Measurements from ENCODE around the gene USF1.
A peak's percentile ranks its signal among the peaks of the same experiment; 100 is the strongest.

The USF1 gene

DNA sequence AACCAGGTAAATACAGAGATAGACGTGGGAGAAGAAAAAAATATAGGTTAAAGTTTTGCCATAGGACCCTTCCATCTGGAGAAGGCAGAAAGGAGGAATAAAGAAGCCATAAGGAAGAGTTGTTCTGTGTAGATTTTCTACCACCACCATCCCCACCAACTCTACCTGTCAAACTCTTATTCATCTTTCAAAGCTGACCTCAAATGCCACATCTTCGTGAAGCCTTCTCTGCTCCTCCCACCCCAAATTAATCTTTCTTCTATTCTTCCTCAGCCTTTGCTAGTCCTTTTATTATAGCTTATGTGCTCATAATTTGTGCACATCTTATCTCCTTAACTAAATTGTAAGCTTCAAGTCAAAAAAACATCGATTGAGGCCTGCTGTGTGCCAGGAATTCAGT lies 44.8 kb upstream of the USF1 start:
- TF ChIP-seq, protein P1, sequence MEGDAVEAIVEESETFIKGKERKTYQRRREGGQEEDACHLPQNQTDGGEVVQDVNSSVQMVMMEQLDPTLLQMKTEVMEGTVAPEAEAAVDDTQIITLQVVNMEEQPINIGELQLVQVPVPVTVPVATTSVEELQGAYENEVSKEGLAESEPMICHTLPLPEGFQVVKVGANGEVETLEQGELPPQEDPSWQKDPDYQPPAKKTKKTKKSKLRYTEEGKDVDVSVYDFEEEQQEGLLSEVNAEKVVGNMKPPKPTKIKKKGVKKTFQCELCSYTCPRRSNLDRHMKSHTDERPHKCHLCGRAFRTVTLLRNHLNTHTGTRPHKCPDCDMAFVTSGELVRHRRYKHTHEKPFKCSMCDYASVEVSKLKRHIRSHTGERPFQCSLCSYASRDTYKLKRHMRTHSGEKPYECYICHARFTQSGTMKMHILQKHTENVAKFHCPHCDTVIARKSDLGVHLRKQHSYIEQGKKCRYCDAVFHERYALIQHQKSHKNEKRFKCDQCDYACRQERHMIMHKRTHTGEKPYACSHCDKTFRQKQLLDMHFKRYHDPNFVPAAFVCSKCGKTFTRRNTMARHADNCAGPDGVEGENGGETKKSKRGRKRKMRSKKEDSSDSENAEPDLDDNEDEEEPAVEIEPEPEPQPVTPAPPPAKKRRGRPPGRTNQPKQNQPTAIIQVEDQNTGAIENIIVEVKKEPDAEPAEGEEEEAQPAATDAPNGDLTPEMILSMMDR (conservative IDR thresholded peaks at IDR 0.05; ENCODE audit: control insufficient read depth, insufficient read depth, low read depth, low read length), result no peak
- no peak overlapping the region for H3K4me3 ChIP-seq (ENCODE audit: control insufficient read depth, low read depth, low read length)
- no peak for DNase-seq (ENCODE audit: low read depth)

DNA sequence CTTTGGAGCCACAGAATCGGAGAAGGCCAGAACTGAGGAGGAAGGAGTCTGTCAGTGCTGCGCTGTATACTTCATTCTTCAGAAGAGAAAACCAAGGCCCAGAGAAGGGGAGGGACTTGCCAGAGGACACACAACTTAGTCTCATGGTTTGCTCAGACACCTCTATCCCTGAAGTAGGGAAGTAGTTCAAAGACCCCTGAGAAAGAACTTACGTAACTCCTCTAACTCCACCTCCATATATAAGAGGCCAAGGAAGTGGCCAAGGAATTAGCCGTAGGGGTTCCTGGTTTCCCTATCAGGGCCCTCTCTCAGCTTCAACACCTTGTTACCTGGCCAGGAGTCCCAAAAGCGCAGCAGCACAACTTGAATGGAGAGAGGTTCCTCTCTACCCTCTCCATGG lies 44.2 kb upstream of the USF1 start:
- TF ChIP-seq, protein P1 (conservative IDR thresholded peaks at IDR 0.05; ENCODE audit: control insufficient read depth, insufficient read depth, low read depth, low read length), result no peak
- no peak overlapping the region for H3K4me3 ChIP-seq (ENCODE audit: control insufficient read depth, low read depth, low read length)
- no peak for DNase-seq (ENCODE audit: low read depth)

DNA sequence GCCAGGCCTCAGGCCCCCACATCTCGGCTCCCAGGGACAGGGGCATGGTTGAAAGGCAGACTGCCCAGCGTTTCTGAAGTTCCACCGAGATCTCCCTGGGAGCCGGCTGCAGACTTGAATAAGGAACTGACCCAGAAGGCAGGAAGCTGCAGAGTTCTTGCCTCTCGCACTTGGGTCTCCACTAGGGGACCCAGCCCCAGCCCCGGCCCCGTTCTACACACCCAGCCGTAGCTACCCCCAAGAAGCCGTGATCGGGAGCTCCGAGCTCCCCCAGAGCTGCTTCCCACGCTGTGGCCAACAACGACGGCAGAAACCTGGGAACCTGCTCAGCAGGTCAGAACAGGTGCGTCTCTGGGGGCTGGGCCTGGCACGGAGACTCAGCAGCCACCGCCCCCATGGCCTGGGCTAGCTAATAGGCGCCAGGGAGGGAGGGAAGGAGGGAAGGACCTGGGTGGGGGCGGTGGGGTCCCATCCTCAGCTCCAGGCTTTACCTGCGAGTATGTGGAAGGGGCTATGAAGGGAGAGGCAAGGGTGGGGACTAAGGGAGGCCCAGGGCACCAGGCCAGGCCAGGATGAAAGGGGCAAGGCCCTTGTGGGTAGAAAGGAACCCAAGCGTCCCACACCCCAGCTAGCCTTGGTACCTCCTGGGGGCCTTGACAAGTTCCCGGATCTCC lies 43.6 kb upstream of the USF1 start, which contains the start of gene NECTIN4:
TSS of gene NECTIN4 (minus strand) at position 308 of the 674 bp plus-strand sequence. CDS start at position 46, 262 bp downstream.
- DNase-seq (ENCODE audit: low read depth), result no peak
- no peak within 1 kb of the TSS for H3K4me3 ChIP-seq (ENCODE audit: control insufficient read depth, low read depth, low read length)
- TF ChIP-seq, protein P1 (conservative IDR thresholded peaks at IDR 0.05; ENCODE audit: control insufficient read depth, insufficient read depth, low read depth, low read length), result no peak

DNA sequence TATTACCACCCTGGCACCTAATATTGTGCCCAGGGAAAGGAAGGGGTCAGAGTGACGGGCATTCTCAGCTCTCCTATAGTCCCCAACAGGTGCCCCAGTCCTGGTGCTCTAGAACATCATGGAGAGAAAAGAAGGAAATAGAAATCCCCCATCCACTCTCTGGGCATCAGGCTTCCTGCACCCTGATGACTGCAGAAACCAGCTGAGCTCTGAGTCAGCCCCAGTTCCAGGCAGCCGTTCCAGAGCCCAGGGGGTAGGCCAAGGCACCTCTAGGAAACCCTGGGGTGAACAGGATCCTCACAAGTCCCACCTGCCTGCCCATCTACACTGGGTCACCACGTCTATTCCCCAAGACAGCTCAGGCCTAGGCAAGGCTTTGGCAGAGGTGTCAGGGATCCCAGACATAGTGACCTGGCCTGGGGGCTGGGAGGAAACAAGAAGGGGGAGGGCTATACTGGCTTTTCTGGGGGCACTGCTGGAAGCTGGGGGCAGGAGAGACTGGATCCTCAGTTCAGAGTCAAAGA lies 42.9 kb upstream of the USF1 start:
- no peak overlapping the region for H3K4me3 ChIP-seq (ENCODE audit: control insufficient read depth, low read depth, low read length)

DNA sequence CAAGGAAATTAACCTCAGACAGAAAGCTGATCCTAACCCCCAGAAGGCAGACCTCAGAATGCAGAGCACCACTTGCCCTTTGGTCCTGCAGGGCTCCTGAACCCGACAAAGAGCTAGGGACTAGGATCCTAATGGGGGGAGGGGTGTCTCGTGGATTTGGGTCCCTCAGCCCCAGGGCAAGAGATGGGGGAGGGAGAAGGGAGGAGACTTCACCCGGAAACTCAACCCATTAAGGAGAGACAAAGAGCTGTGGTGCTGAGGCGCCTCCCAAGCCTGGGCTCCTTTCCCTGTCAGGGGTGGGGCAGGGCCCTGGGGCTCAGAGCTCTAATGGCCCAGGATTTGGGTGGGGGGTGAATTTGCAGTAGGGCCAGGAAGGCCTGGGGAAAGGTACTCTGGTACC lies 40.7 kb upstream of the USF1 start:
- TF ChIP-seq, protein P1 (conservative IDR thresholded peaks at IDR 0.05; ENCODE audit: control insufficient read depth, insufficient read depth, low read depth, low read length), result no peak
- H3K4me3 ChIP-seq (ENCODE audit: control insufficient read depth, low read depth, low read length), result no peak overlapping the region

More for the DNA sequence above, 42.9 kb upstream of the USF1 start:
- TF ChIP-seq, protein P1 (conservative IDR thresholded peaks at IDR 0.05; ENCODE audit: control insufficient read depth, insufficient read depth, low read depth, low read length), result no peak
- DNase-seq (ENCODE audit: low read depth), result peak; percentile 68

DNA sequence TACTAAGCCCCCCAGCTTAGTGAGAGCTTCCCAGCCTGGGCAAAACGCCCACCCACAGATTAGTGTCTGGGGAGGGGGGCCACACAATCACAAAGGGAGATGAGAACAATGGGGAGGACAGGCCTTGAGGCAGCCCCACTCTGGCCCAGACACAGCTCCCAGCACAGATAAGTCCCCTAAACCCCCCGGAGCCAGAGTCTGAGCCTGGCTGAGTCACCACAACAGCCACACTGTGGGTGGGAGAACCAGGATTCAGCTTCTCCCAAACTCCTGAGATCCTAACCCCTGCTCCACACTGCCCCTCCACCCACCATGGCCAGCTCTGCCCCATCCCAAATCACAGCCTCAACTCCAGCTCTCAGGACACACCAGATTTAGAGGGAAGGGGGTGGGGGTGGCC lies 39.4 kb upstream of the USF1 start:
- TF ChIP-seq, protein P1 (conservative IDR thresholded peaks at IDR 0.05; ENCODE audit: control insufficient read depth, insufficient read depth, low read depth, low read length), result no peak
- peak; percentile 49 for DNase-seq (ENCODE audit: low read depth)
- H3K4me3 ChIP-seq (ENCODE audit: control insufficient read depth, low read depth, low read length), result no peak overlapping the region

More for the DNA sequence above, 40.7 kb upstream of the USF1 start:
- no peak for DNase-seq (ENCODE audit: low read depth)
